Measurements from ENCODE around the gene MORN1.

The MORN1 gene

DNA sequence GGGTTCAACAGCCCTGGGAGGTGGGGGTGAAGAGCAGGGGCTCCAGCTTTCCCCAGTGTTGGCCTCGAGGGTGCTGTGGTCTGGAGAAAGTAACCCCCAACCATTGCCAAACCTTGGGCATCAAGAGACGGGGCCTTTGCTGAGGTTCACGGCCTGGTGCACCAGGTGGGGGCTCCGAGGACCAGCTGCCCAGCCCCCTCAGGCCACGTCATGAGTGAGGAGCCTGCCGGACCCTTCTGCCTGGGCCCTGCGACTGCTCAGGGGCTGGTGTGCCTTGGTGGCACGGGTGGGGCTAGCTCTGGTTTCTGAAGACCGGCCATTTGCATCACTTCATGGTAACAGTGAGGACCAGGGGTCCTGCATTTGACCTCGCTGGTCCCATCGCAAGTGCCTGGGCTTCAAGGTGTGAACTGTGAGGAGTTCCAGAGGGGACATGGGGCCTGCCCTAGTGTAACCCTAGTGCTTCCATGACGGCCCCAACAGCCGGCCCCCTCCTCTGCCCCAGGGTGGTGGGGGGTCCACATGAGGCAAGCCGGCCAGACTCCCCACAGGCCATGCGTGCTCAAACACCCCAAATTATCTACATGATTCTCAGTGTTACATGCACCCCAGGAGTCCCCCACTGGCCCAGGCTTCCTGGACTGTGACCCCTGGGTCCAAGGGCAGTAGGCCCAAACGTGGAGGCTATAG lies 13.5 kb downstream of the MORN1 start:
- TF ChIP-seq TAF1 (IDR thresholded peaks at IDR 0.05; ENCODE audit: low read depth) (no peak), TCF12 (IDR thresholded peaks at IDR 0.05; ENCODE audit: low read depth) (no peak), NFIC (IDR thresholded peaks at IDR 0.05) (no peak), CEBPB (IDR thresholded peaks at IDR 0.05) (no peak), EGR1 (IDR thresholded peaks at IDR 0.05) (no peak), YY1 (IDR thresholded peaks at IDR 0.05; ENCODE audit: low read depth) (no peak)
- TF ChIP-seq, protein P1, sequence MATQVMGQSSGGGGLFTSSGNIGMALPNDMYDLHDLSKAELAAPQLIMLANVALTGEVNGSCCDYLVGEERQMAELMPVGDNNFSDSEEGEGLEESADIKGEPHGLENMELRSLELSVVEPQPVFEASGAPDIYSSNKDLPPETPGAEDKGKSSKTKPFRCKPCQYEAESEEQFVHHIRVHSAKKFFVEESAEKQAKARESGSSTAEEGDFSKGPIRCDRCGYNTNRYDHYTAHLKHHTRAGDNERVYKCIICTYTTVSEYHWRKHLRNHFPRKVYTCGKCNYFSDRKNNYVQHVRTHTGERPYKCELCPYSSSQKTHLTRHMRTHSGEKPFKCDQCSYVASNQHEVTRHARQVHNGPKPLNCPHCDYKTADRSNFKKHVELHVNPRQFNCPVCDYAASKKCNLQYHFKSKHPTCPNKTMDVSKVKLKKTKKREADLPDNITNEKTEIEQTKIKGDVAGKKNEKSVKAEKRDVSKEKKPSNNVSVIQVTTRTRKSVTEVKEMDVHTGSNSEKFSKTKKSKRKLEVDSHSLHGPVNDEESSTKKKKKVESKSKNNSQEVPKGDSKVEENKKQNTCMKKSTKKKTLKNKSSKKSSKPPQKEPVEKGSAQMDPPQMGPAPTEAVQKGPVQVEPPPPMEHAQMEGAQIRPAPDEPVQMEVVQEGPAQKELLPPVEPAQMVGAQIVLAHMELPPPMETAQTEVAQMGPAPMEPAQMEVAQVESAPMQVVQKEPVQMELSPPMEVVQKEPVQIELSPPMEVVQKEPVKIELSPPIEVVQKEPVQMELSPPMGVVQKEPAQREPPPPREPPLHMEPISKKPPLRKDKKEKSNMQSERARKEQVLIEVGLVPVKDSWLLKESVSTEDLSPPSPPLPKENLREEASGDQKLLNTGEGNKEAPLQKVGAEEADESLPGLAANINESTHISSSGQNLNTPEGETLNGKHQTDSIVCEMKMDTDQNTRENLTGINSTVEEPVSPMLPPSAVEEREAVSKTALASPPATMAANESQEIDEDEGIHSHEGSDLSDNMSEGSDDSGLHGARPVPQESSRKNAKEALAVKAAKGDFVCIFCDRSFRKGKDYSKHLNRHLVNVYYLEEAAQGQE (IDR thresholded peaks at IDR 0.05; ENCODE audit: low read depth) = no peak
- TF ChIP-seq, protein P2, sequence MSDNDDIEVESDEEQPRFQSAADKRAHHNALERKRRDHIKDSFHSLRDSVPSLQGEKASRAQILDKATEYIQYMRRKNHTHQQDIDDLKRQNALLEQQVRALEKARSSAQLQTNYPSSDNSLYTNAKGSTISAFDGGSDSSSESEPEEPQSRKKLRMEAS (IDR thresholded peaks at IDR 0.05) = no peak

- TF ChIP-seq, protein P2 (IDR thresholded peaks at IDR 0.05) = no peak
- no peak for TF ChIP-seq TAF1 (IDR thresholded peaks at IDR 0.05; ENCODE audit: low read depth)
- TF ChIP-seq CEBPB (IDR thresholded peaks at IDR 0.05) = no peak
- no peak for TF ChIP-seq TEAD4 (IDR thresholded peaks at IDR 0.05)
- TF ChIP-seq ZBTB7A (IDR thresholded peaks at IDR 0.05; ENCODE audit: low read depth) = no peak
- TF ChIP-seq CREB1 (IDR thresholded peaks at IDR 0.05; ENCODE audit: low read depth) = no peak
- no peak for TF ChIP-seq USF1 (IDR thresholded peaks at IDR 0.05)
- no peak for TF ChIP-seq YY1 (IDR thresholded peaks at IDR 0.05; ENCODE audit: low read depth)
Observed at GRCh38 chr1:2376931-2377672, 14.3 kb downstream of the MORN1 start.

DNA sequence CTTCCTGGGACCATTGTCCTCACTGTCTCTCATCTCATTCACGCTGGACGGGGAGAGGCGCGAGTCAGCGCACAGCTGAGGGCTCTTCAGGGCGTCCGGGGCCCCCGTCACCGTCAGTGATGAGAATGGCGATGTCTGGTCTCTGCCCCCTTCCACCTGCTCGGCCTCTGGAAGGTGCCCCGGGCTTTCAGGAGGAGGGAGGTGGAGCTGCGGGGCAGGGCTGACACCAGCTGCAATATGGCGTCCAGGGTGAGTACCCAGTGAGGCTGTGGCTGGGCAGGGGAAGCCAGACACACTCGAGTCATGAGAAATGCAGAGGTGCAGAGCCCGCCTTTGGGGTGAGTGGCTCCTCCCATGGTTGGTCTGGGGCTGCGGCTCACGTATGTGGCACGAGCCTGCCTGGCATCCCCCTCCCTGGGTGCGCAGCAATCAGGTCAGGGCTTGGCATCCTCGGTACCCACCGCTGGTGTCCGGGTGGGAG lies 15.1 kb downstream of the MORN1 start:
- TF ChIP-seq TEAD4 (IDR thresholded peaks at IDR 0.05) (no peak), USF1 (IDR thresholded peaks at IDR 0.05) (no peak), TCF12 (IDR thresholded peaks at IDR 0.05; ENCODE audit: low read depth) (no peak), EGR1 (IDR thresholded peaks at IDR 0.05) (no peak), EP300 (IDR thresholded peaks at IDR 0.05; ENCODE audit: borderline replicate concordance) (no peak), CEBPB (IDR thresholded peaks at IDR 0.05) (no peak), CREB1 (IDR thresholded peaks at IDR 0.05; ENCODE audit: low read depth) (no peak), ZBTB7A (IDR thresholded peaks at IDR 0.05; ENCODE audit: low read depth) (no peak), FOXM1 (IDR thresholded peaks at IDR 0.05; ENCODE audit: borderline replicate concordance, low read depth) (no peak), RAD21 (IDR thresholded peaks at IDR 0.05; ENCODE audit: low read depth) (no peak), YY1 (IDR thresholded peaks at IDR 0.05; ENCODE audit: low read depth) (no peak), TAF1 (IDR thresholded peaks at IDR 0.05; ENCODE audit: low read depth) (no peak), NFIC (IDR thresholded peaks at IDR 0.05) (no peak)
- TF ChIP-seq, protein P2 (IDR thresholded peaks at IDR 0.05) = no peak
- TF ChIP-seq, protein P1 (IDR thresholded peaks at IDR 0.05; ENCODE audit: low read depth) = no peak

GRCh38 chr1:2375923-2376260 lies 15.5 kb downstream of the MORN1 start:
- TF ChIP-seq CEBPB (IDR thresholded peaks at IDR 0.05) (no peak), CREB1 (IDR thresholded peaks at IDR 0.05; ENCODE audit: low read depth) (no peak), ZBTB7A (IDR thresholded peaks at IDR 0.05; ENCODE audit: low read depth) (no peak), FOXM1 (IDR thresholded peaks at IDR 0.05; ENCODE audit: borderline replicate concordance, low read depth) (no peak), TAF1 (IDR thresholded peaks at IDR 0.05; ENCODE audit: low read depth) (no peak), EP300 (IDR thresholded peaks at IDR 0.05; ENCODE audit: borderline replicate concordance) (no peak), USF1 (IDR thresholded peaks at IDR 0.05) (no peak), RAD21 (IDR thresholded peaks at IDR 0.05; ENCODE audit: low read depth) (no peak), TCF12 (IDR thresholded peaks at IDR 0.05; ENCODE audit: low read depth) (no peak), EGR1 (IDR thresholded peaks at IDR 0.05) (no peak), YY1 (IDR thresholded peaks at IDR 0.05; ENCODE audit: low read depth) (no peak), TEAD4 (IDR thresholded peaks at IDR 0.05) (no peak), NFIC (IDR thresholded peaks at IDR 0.05) (no peak)
- TF ChIP-seq, protein P1 (IDR thresholded peaks at IDR 0.05; ENCODE audit: low read depth) = no peak
- TF ChIP-seq, protein P2 (IDR thresholded peaks at IDR 0.05) = no peak
